H1 (cell line): ENCODE measurements around the gene WDR27. TPM values are rescaled to one million over a fixed set of nuclear protein-coding genes. Genes with fewer than 3 reads are reported as not detected.

Experiments used
- CHD7 ChIP-seq: fragments of 300-600 bp; sonication (generic); IDR thresholded peaks from 2 replicates; pipeline ENCODE4 v1.7.1; 2012; ENCODE audit warnings: low read length, moderate library complexity, mild to moderate bottlenecking, inconsistent platforms; ENCODE audit not compliant: insufficient replicate concordance
- polyA plus RNA-seq, 7 experiments: library from polyadenylated mRNA; depleted of rRNA in 3 of 7; stranded (reverse) in 5 of 7; unstranded in 2 of 7; fragments of >200 nt in 5 of 7; fragments of 200-250 nt in 2 of 7; gene quantifications; 1 replicate in 5 of 7; 2 replicates in 1 of 7; 4 replicates in 1 of 7; pipeline versions ENCODE4 v1.2.1 to v1.2.3, GENCODE V29; 2011 to 2013; ENCODE audit warnings: missing spikeins in 2 of 7, mixed read lengths in 2 of 7
- total RNA-seq: library from RNA; stranded (reverse); fragmentation: NEBNext Ultra II Directional; extraction: Animal tissue kit (Norgen Biotek cat#: 25700); gene quantifications from 2 replicates; pipeline ENCODE4 v1.2.1, GENCODE V29; 2021

The WDR27 gene
- total and polyA plus RNA-seq, 2 of the 8 experiments (the other 6 are each of a cell fraction or from before 2014, with no cell fraction given), result 53.6 to 68.6 TPM

GRCh38 chr6:169714595-169714994 lies 12.8 kb upstream of the WDR27 start (continued):
- TF ChIP-seq CHD7, result no peak
